Measurements from ENCODE around the gene FOXK2. TPM values are rescaled to one million over a fixed set of nuclear protein-coding genes. Genes with fewer than 3 reads are reported as not detected.

The FOXK2 gene
- total RNA-seq, 4 donors from 2014 or later, result 40.6 to 67.7 (median 61.1) TPM

DNA sequence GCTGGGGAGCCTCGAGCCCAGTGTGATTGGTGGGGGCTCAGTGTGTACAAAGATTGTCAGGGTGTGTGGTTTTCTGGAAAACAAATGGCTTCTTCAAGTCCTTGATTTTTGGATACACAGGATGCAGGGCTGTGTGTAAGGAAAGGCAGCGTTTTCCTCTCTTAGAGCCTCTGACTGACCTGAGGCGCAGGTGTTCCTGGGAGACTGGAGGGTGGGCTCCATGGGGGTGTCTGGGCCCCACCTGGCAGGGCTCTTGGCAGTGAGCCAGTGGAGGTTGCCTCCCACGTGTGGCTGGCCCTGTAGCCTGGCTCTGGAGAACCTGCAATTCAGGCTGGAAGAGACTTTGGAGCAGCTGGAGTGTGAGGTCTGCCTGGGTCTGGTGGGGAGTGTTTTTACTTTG is 5.0 kb downstream of the FOXK2 start:
- Histone ChIP-seq H3K9me3 (no peaks in the 10 kb centered on the region), H3K4me1 (peaks cover 0 to 65% (median 18%) of the 10 kb centered on the region in 4 donors), H3K27ac (no peak overlapping the region), H3K27me3 (no peaks in the 10 kb centered on the region), H3K36me3 (no peaks in the 10 kb centered on the region), H3K4me3 (no peak overlapping the region)
- DNase-seq, result no peak
- no peak for TF ChIP-seq POLR2A (IDR thresholded peaks at IDR 0.05)
- TF ChIP-seq, protein P1, sequence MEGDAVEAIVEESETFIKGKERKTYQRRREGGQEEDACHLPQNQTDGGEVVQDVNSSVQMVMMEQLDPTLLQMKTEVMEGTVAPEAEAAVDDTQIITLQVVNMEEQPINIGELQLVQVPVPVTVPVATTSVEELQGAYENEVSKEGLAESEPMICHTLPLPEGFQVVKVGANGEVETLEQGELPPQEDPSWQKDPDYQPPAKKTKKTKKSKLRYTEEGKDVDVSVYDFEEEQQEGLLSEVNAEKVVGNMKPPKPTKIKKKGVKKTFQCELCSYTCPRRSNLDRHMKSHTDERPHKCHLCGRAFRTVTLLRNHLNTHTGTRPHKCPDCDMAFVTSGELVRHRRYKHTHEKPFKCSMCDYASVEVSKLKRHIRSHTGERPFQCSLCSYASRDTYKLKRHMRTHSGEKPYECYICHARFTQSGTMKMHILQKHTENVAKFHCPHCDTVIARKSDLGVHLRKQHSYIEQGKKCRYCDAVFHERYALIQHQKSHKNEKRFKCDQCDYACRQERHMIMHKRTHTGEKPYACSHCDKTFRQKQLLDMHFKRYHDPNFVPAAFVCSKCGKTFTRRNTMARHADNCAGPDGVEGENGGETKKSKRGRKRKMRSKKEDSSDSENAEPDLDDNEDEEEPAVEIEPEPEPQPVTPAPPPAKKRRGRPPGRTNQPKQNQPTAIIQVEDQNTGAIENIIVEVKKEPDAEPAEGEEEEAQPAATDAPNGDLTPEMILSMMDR (IDR thresholded peaks at IDR 0.05), result no peak

DNA sequence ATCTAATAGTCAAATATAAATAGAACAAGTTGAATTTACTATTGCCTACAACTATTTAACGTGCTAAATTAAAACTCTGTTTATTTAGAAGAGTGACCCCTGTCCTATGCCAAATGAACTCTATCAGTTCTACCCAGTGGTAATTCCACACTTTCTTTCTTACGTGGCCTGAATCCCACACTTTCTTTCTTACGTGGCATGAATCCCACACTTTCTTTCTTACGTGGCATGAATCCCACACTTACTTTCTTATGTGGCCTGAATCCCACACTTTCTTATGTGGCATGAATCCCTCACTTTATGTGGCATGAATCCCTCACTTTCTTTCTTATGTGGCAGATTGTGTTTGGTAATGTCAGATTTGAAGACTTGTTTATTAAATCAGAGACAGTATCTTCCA is 6.2 kb downstream of the FOXK2 start:
- H3K27me3 ChIP-seq, result no peaks in the 10 kb centered on the region
- no peaks in the 10 kb centered on the region for H3K36me3 ChIP-seq
- TF ChIP-seq POLR2A (IDR thresholded peaks at IDR 0.05), result no peak
- TF ChIP-seq, protein P1 (IDR thresholded peaks at IDR 0.05), result no peak
- no peaks in the 10 kb centered on the region for H3K9me3 ChIP-seq
- H3K27ac ChIP-seq, result peak overlapping the region in 1 of 4 donors; percentile 35
- no peak for DNase-seq
- no peak overlapping the region for H3K4me3 ChIP-seq
- peaks cover 0 to 70% (median 19%) of the 10 kb centered on the region in 4 donors for H3K4me1 ChIP-seq

DNA sequence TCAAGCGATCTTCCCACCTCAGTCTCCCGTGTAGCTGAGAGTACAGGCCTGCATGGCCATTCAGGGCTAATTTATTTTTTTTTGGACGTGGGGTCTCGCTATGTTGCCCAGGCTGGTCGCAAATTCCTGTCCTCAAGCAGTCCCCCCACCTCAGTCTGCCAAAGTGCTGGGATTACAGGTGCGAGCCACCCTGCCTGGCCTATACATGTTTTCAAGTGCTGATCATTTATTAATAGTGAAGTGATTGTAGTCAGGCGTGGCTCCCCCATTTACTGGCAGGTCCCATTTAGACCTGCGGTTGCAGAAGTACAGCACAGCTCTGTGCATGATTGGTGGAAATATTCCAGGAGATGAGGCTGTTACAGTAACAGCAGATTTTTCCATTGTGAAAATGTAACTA is 8.4 kb downstream of the FOXK2 start:
- no peaks in the 10 kb centered on the region for H3K27me3 ChIP-seq
- peaks cover 0 to 57% (median 19%) of the 10 kb centered on the region in 4 donors for H3K4me1 ChIP-seq
- peak overlapping the region in 1 of 4 donors; percentile 62 for H3K27ac ChIP-seq
- no peaks in the 10 kb centered on the region for H3K36me3 ChIP-seq
- no peak overlapping the region for H3K4me3 ChIP-seq
- DNase-seq, result no peak
- H3K9me3 ChIP-seq, result no peaks in the 10 kb centered on the region
- TF ChIP-seq, protein P1 (IDR thresholded peaks at IDR 0.05), result no peak
- no peak for TF ChIP-seq POLR2A (IDR thresholded peaks at IDR 0.05)

DNA sequence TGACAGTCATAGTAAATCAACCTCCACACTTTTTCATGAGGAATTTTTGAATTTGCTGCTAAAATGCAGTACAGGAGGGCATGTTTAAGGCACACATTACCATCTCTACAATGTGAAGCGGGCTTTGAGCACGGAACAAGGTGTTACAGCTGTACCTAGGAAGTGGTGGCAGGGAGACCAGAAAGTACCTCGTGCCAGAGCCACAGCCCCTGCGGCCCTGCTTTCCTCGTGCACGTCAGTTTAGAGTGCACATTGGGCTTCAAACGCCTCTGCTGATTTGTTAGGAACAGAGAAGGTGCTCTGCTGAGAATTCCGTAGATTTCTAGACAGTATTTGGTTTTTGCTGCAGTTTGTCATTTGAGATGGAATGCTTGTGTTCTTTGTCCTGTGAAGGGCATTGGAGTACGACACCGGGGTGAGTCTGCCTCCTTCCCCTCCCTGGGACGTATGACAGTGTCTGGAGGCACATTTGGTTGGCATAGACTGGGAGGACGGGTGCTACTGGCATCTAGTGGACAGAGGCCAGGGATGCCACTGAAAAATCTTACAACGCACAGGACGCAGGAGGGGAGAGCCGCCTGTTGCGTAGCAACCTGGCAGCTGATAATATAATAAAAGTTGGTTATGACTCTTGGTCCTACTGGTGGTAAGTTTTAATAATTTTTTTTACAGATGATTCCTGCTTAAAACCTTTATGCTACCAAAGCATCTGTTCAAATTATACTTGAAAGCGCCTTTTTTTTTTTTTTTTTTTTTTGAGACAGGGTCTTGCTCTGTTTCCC is 9.1 kb downstream of the FOXK2 start:
- H3K9me3 ChIP-seq, result no peaks in the 10 kb centered on the region
- peak overlapping the region in 2 of 4 donors; percentile 16 to 62 for H3K27ac ChIP-seq
- TF ChIP-seq, protein P1 (IDR thresholded peaks at IDR 0.05), result peak in 3 of 6 experiments; percentile 62
- no peak for TF ChIP-seq POLR2A (IDR thresholded peaks at IDR 0.05)
- no peaks in the 10 kb centered on the region for H3K27me3 ChIP-seq
- peak in 2 of 3 donors; percentile 64 to 73 for DNase-seq
- no peak overlapping the region for H3K4me3 ChIP-seq
- no peaks in the 10 kb centered on the region for H3K36me3 ChIP-seq
- peaks cover 0 to 52% (median 19%) of the 10 kb centered on the region in 4 donors for H3K4me1 ChIP-seq

DNA sequence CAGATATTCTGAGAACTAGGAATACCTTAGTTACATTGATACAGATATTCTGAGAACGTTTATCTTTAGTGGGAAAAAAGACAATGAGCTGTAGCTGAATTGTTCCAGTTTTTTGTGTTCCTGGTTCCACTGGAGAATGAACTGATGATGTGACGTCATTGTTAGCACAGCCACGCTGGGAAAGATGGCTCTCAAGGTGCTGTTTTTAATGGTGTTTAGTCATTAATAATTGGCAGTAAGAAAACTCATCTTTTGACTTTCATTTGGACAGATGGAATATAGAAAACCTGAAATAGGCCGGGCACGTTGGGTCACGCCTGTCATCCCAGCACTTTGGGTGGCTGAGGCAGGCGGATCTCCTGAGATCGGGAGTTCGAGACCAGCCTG is 10.4 kb downstream of the FOXK2 start:
- H3K9me3 ChIP-seq, result no peaks in the 10 kb centered on the region
- no peak overlapping the region for H3K4me3 ChIP-seq
- H3K27ac ChIP-seq, result peak overlapping the region in 1 of 4 donors; percentile 62
- H3K36me3 ChIP-seq, result no peaks in the 10 kb centered on the region
- TF ChIP-seq, protein P1 (IDR thresholded peaks at IDR 0.05), result no peak
- no peak for TF ChIP-seq POLR2A (IDR thresholded peaks at IDR 0.05)
- H3K27me3 ChIP-seq, result no peaks in the 10 kb centered on the region
- DNase-seq, result no peak
- H3K4me1 ChIP-seq, result peaks cover 0 to 44% (median 19%) of the 10 kb centered on the region in 4 donors
